CD4-positive, alpha-beta memory T cell (primary cell): ENCODE measurements around the gene ADGRB3. TPM values are rescaled to one million over a fixed set of nuclear protein-coding genes. Genes with fewer than 3 reads are reported as not detected.

Source experiments
- CTCF ChIA-PET: fragments of 350-600 bp; sonication (Branson Sonifier 250); formaldehyde crosslinking; loops from one replicate; lab custom pipeline; 2021; ENCODE audit warnings: inconsistent platforms; ENCODE audit not compliant: partially characterized antibody; lab: Charles Lee
- POLR2A ChIA-PET: fragments of 350-600 bp; sonication (Branson Sonifier 250); formaldehyde crosslinking; loops from one replicate; lab custom pipeline; 2021; ENCODE audit not compliant: partially characterized antibody; lab: Charles Lee
- DNase-seq, 5 donors: peaks; one replicate each; pipeline versions ENCODE4 v3.0.0 to v3.0.0-alpha.2; 2020 to 2022; ENCODE audit warnings: mixed read lengths in 1 of 5
- H3K27ac ChIP-seq: one replicate; pipeline ENCODE4 v1.7.0; 2013; ENCODE audit warnings: low read depth, low read length
- H3K27me3 ChIP-seq: 2 replicates; pipeline ENCODE4 v1.7.0; 2013; ENCODE audit warnings: mild to moderate bottlenecking, low read length, moderate library complexity; ENCODE audit not compliant: insufficient read depth
- H3K36me3 ChIP-seq: 2 replicates; pipeline ENCODE4 v1.7.0; 2013; ENCODE audit warnings: mild to moderate bottlenecking, low read length, moderate library complexity; ENCODE audit not compliant: insufficient read depth
- H3K4me1 ChIP-seq: 2 replicates; pipeline ENCODE4 v1.7.0; 2013; ENCODE audit warnings: mild to moderate bottlenecking, low read length, moderate library complexity; ENCODE audit not compliant: insufficient read depth
- H3K4me3 ChIP-seq, 2 donors: one replicate each; pipeline ENCODE4 v1.7.0; 2013; ENCODE audit warnings: low read length in 2 of 2, mild to moderate bottlenecking in 1 of 2
- H3K9me3 ChIP-seq, 2 donors: one replicate each; pipeline ENCODE4 v1.7.0; 2013; ENCODE audit warnings: low read length in 2 of 2, control low read depth in 1 of 2; ENCODE audit not compliant: control insufficient read depth in 1 of 2
- H3K27ac Mint-ChIP-seq, 7 donors: one replicate each; pipeline ENCODE4 v1.8.0; 2020 to 2021; ENCODE audit warnings: mixed read lengths in 7 of 7, mild to moderate bottlenecking in 6 of 7, inconsistent platforms in 3 of 7, moderate library complexity in 3 of 7
- H3K27me3 Mint-ChIP-seq, 2 donors: one replicate each; pipeline ENCODE4 v1.8.0; 2020 to 2021; ENCODE audit warnings: mixed read lengths in 2 of 2
- H3K36me3 Mint-ChIP-seq, 2 donors: one replicate each; pipeline ENCODE4 v1.8.0; 2020 to 2021; ENCODE audit warnings: mixed read lengths in 2 of 2, inconsistent platforms in 1 of 2, mild to moderate bottlenecking in 1 of 2
- H3K4me1 Mint-ChIP-seq, 4 donors: one replicate each; pipeline ENCODE4 v1.8.0; 2020 to 2021; ENCODE audit warnings: mixed read lengths in 4 of 4, mild to moderate bottlenecking in 1 of 4
- H3K4me3 Mint-ChIP-seq, 8 donors: one replicate each; pipeline ENCODE4 v1.8.0; 2020 to 2021; ENCODE audit warnings: mixed read lengths in 8 of 8, mild to moderate bottlenecking in 7 of 8, moderate library complexity in 6 of 8, inconsistent platforms in 3 of 8
- H3K9me3 Mint-ChIP-seq, 8 donors: one replicate each; pipeline ENCODE4 v1.8.0; 2020 to 2021; ENCODE audit warnings: mixed read lengths in 8 of 8, mild to moderate bottlenecking in 5 of 8, inconsistent platforms in 3 of 8, moderate library complexity in 1 of 8
- intact Hi-C: fragments of 100-400 bp; cut with micrococcal nuclease; formaldehyde crosslinking; loops from one replicate; pipeline ENCODE4 v1.15.1; 2023
- polyA plus RNA-seq, 2 donors: library from polyadenylated mRNA; unstranded; fragments of 300-500 nt; fragmentation: Illumina TruSeq; gene quantifications; one replicate each; pipeline ENCODE4 v1.2.3, GENCODE V29; 2021
- total RNA-seq, 2 experiments: library from RNA; stranded (reverse); gene quantifications; one replicate each; pipeline ENCODE4 v1.2.3, GENCODE V29; 2021

ADGRB3 gene
- total and polyA plus RNA-seq, 4 experiments from 2014 or later = not detected

DNA sequence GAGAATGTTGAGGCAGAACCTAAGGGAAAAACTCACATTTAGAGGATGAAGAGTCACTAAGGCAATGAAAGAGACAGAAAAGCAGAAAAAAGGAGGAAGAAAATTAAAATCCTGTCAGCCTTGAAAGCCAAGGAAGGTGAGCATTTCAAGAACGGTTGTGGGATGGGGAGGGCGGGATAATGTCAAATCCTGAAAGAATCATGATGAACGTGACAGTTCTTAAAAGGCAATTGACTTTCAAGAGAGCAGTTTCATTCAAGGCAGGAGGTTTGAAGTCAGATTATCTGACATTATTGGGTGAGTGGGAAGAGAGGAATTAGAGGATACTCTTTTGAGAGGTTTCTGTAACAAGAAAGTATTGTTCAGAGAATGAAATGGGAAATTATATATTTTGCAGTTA is 284.5 kb downstream of the ADGRB3 start:
- H3K36me3 ChIP-seq = no peaks in the 10 kb centered on the region
- H3K27me3 ChIP-seq = no peaks in the 10 kb centered on the region
- ChIA-PET CTCF (no interaction called here), POLR2A (no interaction called here)
- H3K4me1 ChIP-seq = no peaks in the 10 kb centered on the region
- Mint-ChIP-seq H3K27me3 (no peaks in the 10 kb centered on the region), H3K4me1 (no peaks in the 10 kb centered on the region), H3K4me3 (no peak overlapping the region), H3K36me3 (no peaks in the 10 kb centered on the region), H3K9me3 (peaks cover 0 to 4% (median 0%) of the 10 kb centered on the region in 8 donors), H3K27ac (no peak overlapping the region)
- intact Hi-C loops = no loop called here
- DNase-seq = no peak
- H3K4me3 ChIP-seq = no peak overlapping the region
- no peak overlapping the region for H3K27ac ChIP-seq
- H3K9me3 ChIP-seq = no peaks in the 10 kb centered on the region

DNA sequence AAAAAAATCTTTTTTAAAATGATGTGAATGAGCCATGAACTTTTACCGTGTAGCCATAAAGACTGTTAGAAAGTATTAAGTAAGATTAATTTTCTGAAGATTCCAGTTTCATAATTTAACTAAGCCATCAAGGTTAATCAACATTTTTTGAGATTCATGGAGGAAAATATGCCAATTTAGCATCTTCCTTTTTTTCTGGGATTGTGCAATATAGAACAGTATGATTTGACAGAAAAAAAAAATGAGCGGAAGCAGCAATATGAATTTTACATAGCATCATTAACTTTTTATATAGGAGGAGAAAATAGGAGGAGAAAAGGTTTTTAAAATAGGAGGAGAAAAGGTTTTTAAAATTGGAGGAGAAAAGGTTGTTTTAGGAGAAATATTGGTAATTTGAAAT is 306.3 kb downstream of the ADGRB3 start:
- Mint-ChIP-seq H3K36me3 (no peaks in the 10 kb centered on the region), H3K27ac (no peak overlapping the region), H3K4me1 (no peaks in the 10 kb centered on the region), H3K9me3 (no peaks in the 10 kb centered on the region), H3K4me3 (no peak overlapping the region), H3K27me3 (no peaks in the 10 kb centered on the region)
- no peak overlapping the region for H3K4me3 ChIP-seq
- H3K36me3 ChIP-seq = no peaks in the 10 kb centered on the region
- no peak overlapping the region for H3K27ac ChIP-seq
- no peak for DNase-seq
- H3K9me3 ChIP-seq = no peaks in the 10 kb centered on the region
- ChIA-PET POLR2A (no interaction called here), CTCF (no interaction called here)
- H3K4me1 ChIP-seq = no peaks in the 10 kb centered on the region
- intact Hi-C loops = no loop called here
- H3K27me3 ChIP-seq = no peaks in the 10 kb centered on the region

DNA sequence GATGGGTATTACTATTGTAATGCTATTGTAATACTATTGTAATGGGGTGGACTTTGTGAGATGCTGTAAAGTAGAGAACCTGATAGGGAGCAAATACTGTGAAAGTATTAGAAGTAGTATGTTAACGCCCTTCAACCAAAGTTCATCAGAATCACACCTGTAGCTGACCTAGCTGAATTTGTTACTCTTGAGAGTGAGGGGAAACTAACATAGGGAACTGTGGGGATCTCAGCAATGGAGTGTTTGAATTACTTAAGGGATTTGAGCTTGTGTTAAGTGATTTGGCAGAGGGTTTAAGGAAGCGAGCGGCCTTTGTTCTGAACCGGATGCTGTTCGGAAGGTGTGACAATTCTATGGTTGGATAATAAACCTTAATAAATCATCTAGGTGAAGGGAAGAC is 312.6 kb downstream of the ADGRB3 start:
- Mint-ChIP-seq H3K27ac (no peak overlapping the region), H3K27me3 (no peaks in the 10 kb centered on the region), H3K4me1 (no peaks in the 10 kb centered on the region), H3K36me3 (no peaks in the 10 kb centered on the region), H3K4me3 (no peak overlapping the region), H3K9me3 (no peaks in the 10 kb centered on the region)
- POLR2A ChIA-PET = no interaction called here
- H3K4me1 ChIP-seq = no peaks in the 10 kb centered on the region
- no peaks in the 10 kb centered on the region for H3K9me3 ChIP-seq
- H3K27me3 ChIP-seq = no peaks in the 10 kb centered on the region
- intact Hi-C loops = no loop called here
- no peak overlapping the region for H3K27ac ChIP-seq
- no peaks in the 10 kb centered on the region for H3K36me3 ChIP-seq
- DNase-seq = peak in 1 of 5 donors; percentile 8
- CTCF ChIA-PET = no interaction called here
- no peak overlapping the region for H3K4me3 ChIP-seq

DNA sequence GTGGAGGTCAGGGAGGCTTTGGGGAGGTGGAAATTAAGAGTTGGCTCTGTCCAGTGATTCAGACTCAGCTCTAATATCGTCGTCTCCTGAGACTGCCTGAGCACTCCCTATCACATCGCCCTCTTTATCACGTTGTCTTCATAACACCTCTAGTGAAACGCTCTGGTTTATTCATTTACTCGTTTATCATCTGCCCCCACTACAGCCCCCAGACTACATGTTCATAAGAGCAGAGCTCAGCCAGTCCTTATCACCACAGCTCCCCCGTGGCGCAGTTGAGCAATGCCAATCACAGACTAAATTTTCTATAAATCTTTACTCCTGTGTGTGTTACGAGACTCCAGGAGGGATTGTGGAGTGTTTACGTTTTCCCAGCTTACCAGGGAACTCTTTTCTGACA is 316.2 kb downstream of the ADGRB3 start:
- Mint-ChIP-seq H3K9me3 (no peaks in the 10 kb centered on the region), H3K4me3 (no peak overlapping the region), H3K4me1 (no peaks in the 10 kb centered on the region), H3K36me3 (no peaks in the 10 kb centered on the region), H3K27ac (no peak overlapping the region), H3K27me3 (peaks cover 0 to 3% of the 10 kb centered on the region in 2 donors)
- H3K27ac ChIP-seq = no peak overlapping the region
- intact Hi-C loops = no loop called here
- H3K4me3 ChIP-seq = no peak overlapping the region
- ChIA-PET CTCF (no interaction called here), POLR2A (no interaction called here)
- DNase-seq = peak in 1 of 5 donors; percentile 12
- H3K27me3 ChIP-seq = no peaks in the 10 kb centered on the region
- H3K36me3 ChIP-seq = no peaks in the 10 kb centered on the region
- no peaks in the 10 kb centered on the region for H3K4me1 ChIP-seq
- no peaks in the 10 kb centered on the region for H3K9me3 ChIP-seq

DNA sequence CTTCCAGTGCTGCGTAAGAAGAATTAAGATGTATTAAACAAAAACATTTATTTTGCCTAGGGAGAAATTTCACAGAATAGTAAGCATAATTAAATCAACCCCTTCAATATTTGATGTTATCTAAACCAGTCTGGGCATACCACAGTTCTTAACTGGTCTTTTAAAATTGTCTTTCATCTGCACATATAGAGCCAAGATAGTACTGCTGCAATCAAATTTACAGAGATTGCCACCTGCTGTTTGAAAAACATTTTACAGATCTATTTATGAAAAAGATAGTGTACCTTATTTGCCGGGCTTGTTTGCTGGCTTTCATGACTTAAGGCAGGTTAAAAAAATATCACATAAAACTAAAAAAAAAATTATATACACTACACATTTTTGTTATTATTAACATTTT is 323.2 kb downstream of the ADGRB3 start:
- Histone ChIP-seq H3K4me3 (no peak overlapping the region), H3K27me3 (no peaks in the 10 kb centered on the region), H3K27ac (no peak overlapping the region), H3K36me3 (no peaks in the 10 kb centered on the region), H3K9me3 (no peaks in the 10 kb centered on the region), H3K4me1 (no peaks in the 10 kb centered on the region)
- peaks cover 0 to 4% of the 10 kb centered on the region in 2 donors for H3K27me3 Mint-ChIP-seq
- POLR2A ChIA-PET = no interaction called here
- H3K9me3 Mint-ChIP-seq = peaks cover 0 to 2% (median 0%) of the 10 kb centered on the region in 8 donors
- DNase-seq = no peak
- H3K4me1 Mint-ChIP-seq = no peaks in the 10 kb centered on the region
- no peaks in the 10 kb centered on the region for H3K36me3 Mint-ChIP-seq
- no peak overlapping the region for H3K27ac Mint-ChIP-seq
- H3K4me3 Mint-ChIP-seq = no peak overlapping the region
- CTCF ChIA-PET = no interaction called here
- intact Hi-C loops = no loop called here

DNA sequence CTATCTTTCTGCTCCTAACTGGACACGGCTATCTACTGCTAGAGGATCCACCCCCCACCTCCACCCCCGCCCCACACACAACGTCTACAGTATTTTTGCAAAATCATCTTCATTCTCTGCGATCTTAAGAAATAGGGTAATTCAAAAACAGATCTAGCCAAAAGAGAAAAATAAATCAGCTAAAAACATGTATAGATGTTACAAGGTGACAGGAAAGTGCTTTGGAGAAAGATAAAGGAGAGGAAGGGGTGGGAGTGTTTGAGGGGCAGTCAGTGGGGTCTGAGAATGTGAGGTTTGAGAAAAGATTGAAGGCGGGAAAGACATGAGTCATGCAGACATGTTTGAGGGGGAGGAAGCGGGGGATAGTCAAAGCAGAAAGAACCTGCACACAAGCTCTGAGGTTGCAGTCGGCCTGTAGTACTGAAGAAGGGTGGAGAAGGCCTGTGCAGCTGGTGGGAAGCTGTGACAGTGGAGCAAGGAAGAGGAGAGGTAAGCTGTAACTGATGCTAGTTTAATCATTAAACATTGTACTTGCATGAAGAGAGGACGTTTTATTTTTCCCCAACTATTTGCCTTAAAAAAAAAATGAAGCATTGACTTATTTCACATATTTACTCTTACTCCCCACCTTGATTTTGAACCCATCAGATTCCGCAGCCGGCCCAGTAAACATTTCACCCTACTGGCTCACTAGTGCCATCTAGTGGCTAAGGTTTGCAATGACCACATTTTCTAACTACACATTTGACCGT is 332.6 kb downstream of the ADGRB3 start:
- Mint-ChIP-seq H3K9me3 (peaks cover 0 to 2% (median 0%) of the 10 kb centered on the region in 8 donors), H3K4me1 (peaks cover 0 to 11% (median 3%) of the 10 kb centered on the region in 4 donors), H3K36me3 (no peaks in the 10 kb centered on the region), H3K4me3 (no peak overlapping the region), H3K27ac (no peak overlapping the region), H3K27me3 (no peaks in the 10 kb centered on the region)
- Histone ChIP-seq H3K36me3 (no peaks in the 10 kb centered on the region), H3K27me3 (no peaks in the 10 kb centered on the region), H3K27ac (no peak overlapping the region), H3K9me3 (no peaks in the 10 kb centered on the region), H3K4me3 (no peak overlapping the region), H3K4me1 (no peaks in the 10 kb centered on the region)
- peak; percentile 36 to 48 (median 45) for DNase-seq
- intact Hi-C loops = loop anchor here (5.0 kb wide), 1 partner anchor 325 kb away; no protein-coding TSS in a partner anchor
- ChIA-PET POLR2A (no interaction called here), CTCF (interaction anchor here (1.1 to 1.5 kb wide), 2 partner anchors 12 to 34 kb away, joined by 3 read pairs; no protein-coding TSS in a partner anchor)

DNA sequence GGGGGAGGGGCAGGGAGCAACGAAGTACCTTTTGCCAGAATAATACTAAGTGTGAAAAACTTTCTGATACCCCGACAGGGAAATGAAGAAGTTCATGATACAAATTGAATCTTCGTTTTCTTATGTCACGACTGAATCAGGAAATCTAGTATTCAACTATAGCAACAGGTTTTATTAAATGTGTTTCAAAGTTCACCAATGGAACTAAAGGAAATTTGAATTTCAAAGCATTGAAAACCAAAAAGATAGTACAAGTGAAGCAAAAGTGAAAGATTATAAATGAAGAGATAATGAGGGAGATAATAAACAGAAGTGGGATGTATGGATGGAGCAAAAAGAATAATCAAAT is 333.2 kb downstream of the ADGRB3 start:
- no peaks in the 10 kb centered on the region for H3K36me3 ChIP-seq
- CTCF ChIA-PET = no interaction called here
- no peaks in the 10 kb centered on the region for H3K4me1 ChIP-seq
- Mint-ChIP-seq H3K36me3 (no peaks in the 10 kb centered on the region), H3K4me1 (peaks cover 0 to 11% (median 3%) of the 10 kb centered on the region in 4 donors), H3K27ac (no peak overlapping the region), H3K4me3 (no peak overlapping the region), H3K27me3 (no peaks in the 10 kb centered on the region), H3K9me3 (peaks cover 0 to 2% (median 0%) of the 10 kb centered on the region in 8 donors)
- intact Hi-C loops = loop anchor here (5.0 kb wide), 1 partner anchor 326 kb away; no protein-coding TSS in a partner anchor
- DNase-seq = no peak
- H3K27ac ChIP-seq = no peak overlapping the region
- POLR2A ChIA-PET = no interaction called here
- H3K9me3 ChIP-seq = no peaks in the 10 kb centered on the region
- no peaks in the 10 kb centered on the region for H3K27me3 ChIP-seq
- no peak overlapping the region for H3K4me3 ChIP-seq
